Right lobe of liver (tissue), 4 donors: ENCODE results near the gene ADGRV1.

ENCODE experiments used
- CTCF ChIP-seq, 4 donors: fragments of 200-600 bp in 3 of 4; fragments of 450-650 bp in 1 of 4; IDR thresholded peaks; one replicate each; pipeline versions ENCODE4 v1.5.1 to v1.8.0; 2016 to 2022; ENCODE audit warnings: antibody characterized with exemption in 4 of 4, mild to moderate bottlenecking in 2 of 4
- POLR2A ChIP-seq: fragments of 450-650 bp; IDR thresholded peaks from one replicate; pipeline ENCODE4 v1.6.1; 2017; ENCODE audit warnings: antibody characterized with exemption, mild to moderate bottlenecking
- donor health status: DM: no; HTN: no; CAD: no.
- donor health status: DM: no; HTN: no; CAD: no.
- donor health status: DM: no; HTN: yes; CAD: no.

GRCh38 chr5:91206103-91206502 is 647.5 kb downstream of the ADGRV1 start:
- no peak for TF ChIP-seq CTCF (IDR thresholded peaks at IDR 0.05)
- no peak for TF ChIP-seq POLR2A
